Liver (tissue), 9 donors: ENCODE results near the gene SGSH. TPM values are rescaled to one million over a fixed set of nuclear protein-coding genes. Genes with fewer than 3 reads are reported as not detected.

Source experiments
- DNase-seq: peaks from one replicate; pipeline ENCODE4 v3.0.0-alpha.2; 2017; ENCODE audit warnings: low spot score
- H3K27ac ChIP-seq, 2 donors: one replicate each; pipeline ENCODE4 v1.7.0; 2013; ENCODE audit warnings: inconsistent platforms in 2 of 2, low read length in 2 of 2, control low read depth in 1 of 2, low read depth in 1 of 2, mild to moderate bottlenecking in 1 of 2
- H3K27me3 ChIP-seq, 4 donors: one replicate each; pipeline versions ENCODE4 v1.6.1 to v1.7.0; 2013; ENCODE audit warnings: low read length in 3 of 4, inconsistent platforms in 1 of 4, mild to moderate bottlenecking in 1 of 4, moderate library complexity in 1 of 4; ENCODE audit not compliant: control insufficient read depth in 4 of 4, insufficient read depth in 4 of 4
- H3K36me3 ChIP-seq, 4 donors: one replicate each; pipeline versions ENCODE4 v1.6.1 to v1.7.0; 2013; ENCODE audit warnings: low read length in 3 of 4, mild to moderate bottlenecking in 3 of 4, low read depth in 1 of 4, moderate library complexity in 1 of 4; ENCODE audit not compliant: control insufficient read depth in 4 of 4, insufficient read depth in 3 of 4
- H3K4me1 ChIP-seq, 4 donors: one replicate each; pipeline versions ENCODE4 v1.6.1 to v1.7.0; 2013; ENCODE audit warnings: low read length in 3 of 4, mild to moderate bottlenecking in 3 of 4, moderate library complexity in 1 of 4; ENCODE audit not compliant: control insufficient read depth in 4 of 4, insufficient read depth in 4 of 4
- H3K4me3 ChIP-seq, 3 donors: one replicate each; pipeline versions ENCODE4 v1.6.1 to v1.7.0; 2013; ENCODE audit warnings: low read length in 3 of 3, control low read depth in 1 of 3, low read depth in 1 of 3, mild to moderate bottlenecking in 1 of 3
- H3K9ac ChIP-seq, 2 donors: one replicate each; pipeline ENCODE4 v1.7.0; 2013; ENCODE audit warnings: low read length in 2 of 2, mild to moderate bottlenecking in 2 of 2, moderate library complexity in 2 of 2, control low read depth in 1 of 2, low read depth in 1 of 2
- H3K9me3 ChIP-seq, 4 donors: one replicate each; pipeline versions ENCODE4 v1.6.1 to v1.7.0; 2013; ENCODE audit warnings: low read length in 3 of 4; ENCODE audit not compliant: control insufficient read depth in 4 of 4
- EGR1 ChIP-seq, 2 donors: IDR thresholded peaks; 2 replicates each; pipeline ENCODE4 v1.6.1; 2016 to 2018; ENCODE audit warnings: antibody characterized with exemption in 2 of 2, low read depth in 2 of 2
- FOXA1 ChIP-seq: IDR thresholded peaks from 2 replicates; pipeline ENCODE4 v1.6.1; 2016; ENCODE audit warnings: antibody characterized with exemption
- FOXA2 ChIP-seq: IDR thresholded peaks from 2 replicates; pipeline ENCODE4 v1.6.1; 2016; ENCODE audit warnings: antibody characterized with exemption
- GABPA ChIP-seq, 2 donors: IDR thresholded peaks in 1 of 2; conservative IDR thresholded peaks in 1 of 2; 2 replicates each; pipeline ENCODE4 v1.6.1; 2016; ENCODE audit warnings: antibody characterized with exemption in 2 of 2, mild to moderate bottlenecking in 1 of 2, moderate library complexity in 1 of 2
- HNF4A ChIP-seq, 2 donors: conservative IDR thresholded peaks; 2 replicates each; pipeline ENCODE4 v1.6.1; 2016; ENCODE audit warnings: antibody characterized with exemption in 2 of 2, mild to moderate bottlenecking in 2 of 2
- HNF4G ChIP-seq: IDR thresholded peaks from 2 replicates; pipeline ENCODE4 v1.6.1; 2016; ENCODE audit warnings: antibody characterized with exemption
- JUND ChIP-seq, 2 donors: IDR thresholded peaks; 2 replicates each; pipeline ENCODE4 v1.6.1; 2016; ENCODE audit warnings: antibody characterized with exemption in 2 of 2
- MAX ChIP-seq: IDR thresholded peaks from 2 replicates; pipeline ENCODE4 v1.6.1; 2016; ENCODE audit warnings: antibody characterized with exemption
- NR2F2 ChIP-seq: IDR thresholded peaks from 2 replicates; pipeline ENCODE4 v1.6.1; 2016; ENCODE audit warnings: antibody characterized with exemption
- RAD21 ChIP-seq, 2 donors: IDR thresholded peaks; 2 replicates each; pipeline ENCODE4 v1.6.1; 2016; ENCODE audit warnings: antibody characterized with exemption in 2 of 2, mild to moderate bottlenecking in 2 of 2
- REST ChIP-seq: IDR thresholded peaks from 2 replicates; pipeline ENCODE4 v1.6.1; 2016; ENCODE audit warnings: antibody characterized with exemption, mild to moderate bottlenecking
- RXRA ChIP-seq, 2 donors: IDR thresholded peaks; 2 replicates each; pipeline ENCODE4 v1.6.1; 2017 to 2018; ENCODE audit warnings: antibody characterized with exemption in 2 of 2, mild to moderate bottlenecking in 1 of 2
- SP1 ChIP-seq: IDR thresholded peaks from 2 replicates; pipeline ENCODE4 v1.6.1; 2018; ENCODE audit warnings: antibody characterized with exemption, mild to moderate bottlenecking
- TAF1 ChIP-seq: conservative IDR thresholded peaks from 2 replicates; pipeline ENCODE4 v1.6.1; 2016; ENCODE audit warnings: antibody characterized with exemption, mild to moderate bottlenecking
- YY1 ChIP-seq: IDR thresholded peaks from 2 replicates; pipeline ENCODE4 v1.6.1; 2016; ENCODE audit warnings: antibody characterized with exemption, mild to moderate bottlenecking
- WGBS: extraction: QIAGEN DNeasy Blood & Tissue Kit; methylation state at CpG from one replicate; pipeline ENCODE4 v1.1.7; 2013; 5-methylcytosine and 5-hydroxymethylcytosine counted together
- polyA plus RNA-seq, 2 donors: library from polyadenylated mRNA; stranded (reverse) in 1 of 2; unstranded in 1 of 2; fragments of 200-250 nt in 1 of 2; fragments of >200 nt in 1 of 2; fragmentation: Nextera tagmentation in 1 of 2; extraction: Ambion mirVana in 1 of 2; gene quantifications; one replicate each; pipeline versions ENCODE4 v1.2.1 to v1.2.3, GENCODE V29; 2013 to 2015
- total RNA-seq, 2 donors: library from RNA; depleted of rRNA; stranded (reverse); fragments of >200 nt; gene quantifications; one replicate each; pipeline ENCODE4 v1.2.3, GENCODE V29; 2014
- TF ChIP-seq, protein P1 (sequence below): IDR thresholded peaks from 2 replicates; pipeline ENCODE4 v1.6.1; 2016; ENCODE audit warnings: antibody characterized with exemption
- TF ChIP-seq, protein P2 (sequence below): IDR thresholded peaks from 2 replicates; pipeline ENCODE4 v1.6.1; 2016; ENCODE audit warnings: antibody characterized with exemption
- TF ChIP-seq, protein P3 (sequence below): fragments of 150-350 bp; IDR thresholded peaks from 2 replicates; pipeline ENCODE4 v1.5.1; 2017; ENCODE audit warnings: improper control_type of control experiment, low read depth, low read length; ENCODE audit not compliant: missing input control
- donor health status: healthy.
- donor health status: healthy.
- donor health status: healthy.
- donor health status: healthy.
- donor health status: healthy.

The SGSH gene
- total and polyA plus RNA-seq, 4 donors = 5.8 to 19.8 (median 12.9) TPM

GRCh38 chr17:80182845-80183223 is 37.3 kb downstream of the SGSH start:
- Histone ChIP-seq H3K27ac (no peak overlapping the region), H3K4me1 (no peaks in the 10 kb centered on the region), H3K4me3 (no peak overlapping the region), H3K9ac (no peak overlapping the region), H3K9me3 (no peaks in the 10 kb centered on the region), H3K27me3 (no peaks in the 10 kb centered on the region), H3K36me3 (no peaks in the 10 kb centered on the region)
- WGBS = 93% methylated on average over 12 of the region's 12 CpGs
- TF ChIP-seq, protein P1, sequence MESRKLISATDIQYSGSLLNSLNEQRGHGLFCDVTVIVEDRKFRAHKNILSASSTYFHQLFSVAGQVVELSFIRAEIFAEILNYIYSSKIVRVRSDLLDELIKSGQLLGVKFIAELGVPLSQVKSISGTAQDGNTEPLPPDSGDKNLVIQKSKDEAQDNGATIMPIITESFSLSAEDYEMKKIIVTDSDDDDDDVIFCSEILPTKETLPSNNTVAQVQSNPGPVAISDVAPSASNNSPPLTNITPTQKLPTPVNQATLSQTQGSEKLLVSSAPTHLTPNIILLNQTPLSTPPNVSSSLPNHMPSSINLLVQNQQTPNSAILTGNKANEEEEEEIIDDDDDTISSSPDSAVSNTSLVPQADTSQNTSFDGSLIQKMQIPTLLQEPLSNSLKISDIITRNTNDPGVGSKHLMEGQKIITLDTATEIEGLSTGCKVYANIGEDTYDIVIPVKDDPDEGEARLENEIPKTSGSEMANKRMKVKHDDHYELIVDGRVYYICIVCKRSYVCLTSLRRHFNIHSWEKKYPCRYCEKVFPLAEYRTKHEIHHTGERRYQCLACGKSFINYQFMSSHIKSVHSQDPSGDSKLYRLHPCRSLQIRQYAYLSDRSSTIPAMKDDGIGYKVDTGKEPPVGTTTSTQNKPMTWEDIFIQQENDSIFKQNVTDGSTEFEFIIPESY = no peak
- no peak for DNase-seq

DNA sequence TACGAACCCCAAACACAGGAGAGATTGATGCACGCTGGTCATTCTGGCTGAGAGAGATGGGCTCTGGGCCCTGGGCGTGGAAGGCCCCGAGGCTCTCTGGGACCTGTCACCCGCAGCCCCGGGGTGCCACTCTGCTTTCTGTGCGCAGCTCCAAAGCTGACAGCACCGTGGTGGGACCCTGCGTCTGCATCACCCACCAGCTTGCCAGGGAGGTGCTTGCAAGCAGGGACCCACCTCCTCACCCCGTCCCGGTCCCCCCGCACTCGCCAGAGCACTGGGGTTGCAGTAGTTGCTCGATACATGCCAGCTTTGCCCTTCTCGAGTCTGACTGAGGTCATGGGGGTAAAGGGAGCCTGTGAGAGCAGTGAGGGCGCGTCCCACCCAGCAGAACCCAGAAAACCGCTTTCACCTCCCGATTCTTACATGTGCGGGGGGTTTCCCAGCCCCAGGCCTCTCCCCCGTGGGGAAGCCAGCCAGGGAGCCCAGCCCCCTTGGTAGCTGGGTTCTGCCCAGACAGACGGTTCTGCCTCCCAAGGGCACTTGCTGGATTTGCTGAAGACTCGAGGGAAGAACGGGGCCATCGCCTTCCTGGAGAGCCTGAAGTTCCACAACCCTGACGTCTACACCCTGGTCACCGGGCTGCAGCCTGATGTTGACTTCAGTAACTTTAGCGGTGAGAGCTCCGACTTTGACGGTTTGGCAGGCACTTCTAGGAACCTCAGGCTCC is 37.9 kb downstream of the SGSH start:
- Histone ChIP-seq H3K4me1 (no peaks in the 10 kb centered on the region), H3K4me3 (no peak overlapping the region), H3K27me3 (no peaks in the 10 kb centered on the region), H3K36me3 (no peaks in the 10 kb centered on the region), H3K27ac (no peak overlapping the region), H3K9me3 (no peaks in the 10 kb centered on the region), H3K9ac (no peak overlapping the region)
- TF ChIP-seq NR2F2 (no peak), RXRA (IDR thresholded peaks at IDR 0.05) (no peak), SP1 (no peak), GABPA (IDR thresholded peaks at IDR 0.05 in 1 of 2, conservative IDR thresholded peaks at IDR 0.05 in 1 of 2) (no peak), JUND (IDR thresholded peaks at IDR 0.05) (no peak), FOXA2 (no peak), FOXA1 (no peak), REST (no peak), EGR1 (IDR thresholded peaks at IDR 0.05; ENCODE audit: low read depth in 2 of 2) (no peak), TAF1 (no peak), YY1 (no peak), HNF4G (no peak), HNF4A (conservative IDR thresholded peaks at IDR 0.05) (no peak), RAD21 (IDR thresholded peaks at IDR 0.05) (no peak), MAX (no peak)
- TF ChIP-seq, protein P2, sequence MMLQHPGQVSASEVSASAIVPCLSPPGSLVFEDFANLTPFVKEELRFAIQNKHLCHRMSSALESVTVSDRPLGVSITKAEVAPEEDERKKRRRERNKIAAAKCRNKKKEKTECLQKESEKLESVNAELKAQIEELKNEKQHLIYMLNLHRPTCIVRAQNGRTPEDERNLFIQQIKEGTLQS = no peak
- TF ChIP-seq, protein P1 = no peak
- TF ChIP-seq, protein P3, sequence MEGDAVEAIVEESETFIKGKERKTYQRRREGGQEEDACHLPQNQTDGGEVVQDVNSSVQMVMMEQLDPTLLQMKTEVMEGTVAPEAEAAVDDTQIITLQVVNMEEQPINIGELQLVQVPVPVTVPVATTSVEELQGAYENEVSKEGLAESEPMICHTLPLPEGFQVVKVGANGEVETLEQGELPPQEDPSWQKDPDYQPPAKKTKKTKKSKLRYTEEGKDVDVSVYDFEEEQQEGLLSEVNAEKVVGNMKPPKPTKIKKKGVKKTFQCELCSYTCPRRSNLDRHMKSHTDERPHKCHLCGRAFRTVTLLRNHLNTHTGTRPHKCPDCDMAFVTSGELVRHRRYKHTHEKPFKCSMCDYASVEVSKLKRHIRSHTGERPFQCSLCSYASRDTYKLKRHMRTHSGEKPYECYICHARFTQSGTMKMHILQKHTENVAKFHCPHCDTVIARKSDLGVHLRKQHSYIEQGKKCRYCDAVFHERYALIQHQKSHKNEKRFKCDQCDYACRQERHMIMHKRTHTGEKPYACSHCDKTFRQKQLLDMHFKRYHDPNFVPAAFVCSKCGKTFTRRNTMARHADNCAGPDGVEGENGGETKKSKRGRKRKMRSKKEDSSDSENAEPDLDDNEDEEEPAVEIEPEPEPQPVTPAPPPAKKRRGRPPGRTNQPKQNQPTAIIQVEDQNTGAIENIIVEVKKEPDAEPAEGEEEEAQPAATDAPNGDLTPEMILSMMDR = no peak
- WGBS = 92% methylated on average over 30 of the region's 30 CpGs
- DNase-seq = no peak
